ENCODE results near the gene C1orf226.
"Not testable (repeated sequence)": the region's sequence is repeated elsewhere in the genome, so short reads cannot be mapped to it uniquely, and the experiment has no call there.

The C1orf226 gene

DNA sequence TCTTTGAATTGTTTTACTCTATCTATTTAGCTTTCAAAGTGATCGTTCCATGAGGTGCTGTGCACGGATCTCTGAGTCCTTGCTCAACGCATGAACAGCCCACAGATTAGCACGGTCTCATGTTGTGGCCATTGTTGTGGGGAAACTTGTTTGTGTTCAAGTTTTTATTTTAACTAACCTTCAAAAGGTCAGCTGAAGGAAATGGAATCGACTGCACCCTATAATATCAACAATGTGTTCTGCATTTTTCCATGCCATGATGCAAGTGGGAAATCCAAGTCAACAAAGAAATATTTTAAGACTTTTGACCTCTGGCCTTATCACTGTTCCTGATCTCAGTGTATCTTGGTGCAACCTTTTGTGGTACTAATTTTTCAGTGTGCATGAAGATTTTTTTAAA is 24.3 kb downstream of the C1orf226 start:
- DNase-seq (ENCODE audit: low read depth) = no peak

DNA sequence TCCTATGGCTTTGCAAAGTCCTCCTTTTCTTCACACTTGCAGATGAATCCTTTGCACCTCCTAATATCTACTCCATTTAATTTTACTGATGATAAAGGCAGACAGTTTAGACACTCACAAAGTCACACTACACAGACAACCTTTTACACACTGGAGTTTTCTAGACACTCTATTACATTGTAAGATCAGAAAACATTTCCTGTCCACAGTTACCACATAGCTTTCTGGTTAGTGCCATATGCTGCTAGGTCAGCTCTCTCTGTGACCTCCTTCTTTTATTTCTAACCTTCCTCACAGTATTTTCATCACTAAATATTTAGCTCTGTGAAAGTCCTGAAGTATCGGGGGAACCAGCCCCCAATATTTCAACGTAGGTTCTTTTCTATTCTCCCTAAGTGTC is 25.3 kb downstream of the C1orf226 start:
- no peak for DNase-seq (ENCODE audit: low read depth)

DNA sequence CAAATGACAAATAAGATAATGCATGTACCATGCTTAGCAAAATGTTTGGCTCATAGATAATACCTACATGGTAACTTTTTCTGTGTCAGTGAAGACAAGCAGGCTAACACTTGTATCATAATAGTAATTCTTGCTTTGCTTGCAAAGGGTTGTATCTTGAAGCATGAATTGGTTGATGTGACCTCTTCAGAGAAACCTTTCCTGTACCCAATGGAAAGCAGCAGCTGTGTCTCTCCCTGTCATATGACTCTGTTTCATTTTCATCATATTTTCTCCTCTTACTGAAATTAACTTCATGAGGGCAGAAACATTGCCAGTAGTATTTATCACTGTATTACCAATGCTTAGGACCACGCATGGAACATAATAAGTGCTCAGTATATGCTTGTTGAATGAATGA is 26.0 kb downstream of the C1orf226 start:
- DNase-seq (ENCODE audit: low read depth) = no peak

DNA sequence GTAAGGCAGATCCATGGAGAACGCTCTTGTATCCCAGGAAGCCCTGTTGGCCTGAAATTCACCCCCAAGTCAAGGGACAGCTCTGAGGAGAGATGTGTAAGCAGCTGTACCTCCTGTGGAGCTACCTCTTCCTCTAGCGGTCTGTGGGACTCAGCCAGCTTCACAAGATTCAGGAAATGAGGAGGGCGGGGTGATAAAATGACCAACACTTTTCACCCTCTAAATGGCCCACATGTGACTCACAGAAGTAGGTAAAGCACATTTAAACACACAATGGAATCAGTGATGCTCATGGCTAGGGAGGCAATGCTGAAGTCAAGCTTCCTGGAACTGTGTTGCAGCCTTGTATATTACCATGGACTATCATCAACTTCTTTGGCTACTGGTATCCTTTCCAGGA is 30.5 kb downstream of the C1orf226 start, which contains the start of gene SH2D1B:
SH2D1B (minus strand) TSS at position 135 of the 400 bp plus-strand sequence; CDS start at position 15, 120 bp downstream.
- DNase-seq (ENCODE audit: low read depth) = no peak

DNA sequence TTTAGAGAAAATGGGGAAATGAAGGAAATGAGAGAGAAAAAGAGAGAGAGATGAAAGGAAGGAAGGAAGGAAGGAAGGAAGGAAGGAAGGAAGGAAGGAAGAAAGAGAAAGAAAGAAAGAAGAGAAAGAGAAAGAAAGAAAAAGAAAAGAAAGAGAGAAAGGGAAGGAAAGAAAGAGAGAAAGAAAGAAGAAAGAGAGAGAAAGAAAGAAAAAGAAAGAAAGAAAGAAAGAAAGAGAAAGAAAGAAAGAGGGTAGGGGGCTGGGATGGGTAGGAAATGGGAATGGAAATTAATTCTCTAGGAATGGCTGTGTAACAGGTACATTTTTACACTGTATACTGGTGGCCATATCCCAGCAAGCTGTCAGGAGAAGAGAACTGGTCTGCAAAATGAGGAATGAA is 34.7 kb downstream of the C1orf226 start:
- no peak for DNase-seq (ENCODE audit: low read depth)

DNA sequence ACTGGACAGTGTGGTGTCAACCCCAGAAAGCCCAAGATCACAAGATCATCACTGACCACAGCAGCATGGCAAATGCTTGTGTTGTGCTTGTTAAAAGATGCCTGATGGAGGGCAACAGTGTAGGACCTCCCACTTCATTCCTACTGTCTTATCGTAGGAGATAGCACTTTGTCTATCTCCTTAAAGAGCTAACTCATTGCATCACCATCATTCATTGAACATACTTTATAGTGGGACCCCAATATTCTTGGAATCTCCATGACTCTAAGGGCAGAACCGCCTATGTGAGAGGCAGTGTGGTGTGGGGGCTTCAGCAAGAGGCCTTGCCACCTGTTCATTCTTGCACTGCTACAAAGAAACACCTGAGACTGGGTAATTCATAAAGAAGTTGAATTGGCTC is 35.4 kb downstream of the C1orf226 start:
- no peak for DNase-seq (ENCODE audit: low read depth)

DNA sequence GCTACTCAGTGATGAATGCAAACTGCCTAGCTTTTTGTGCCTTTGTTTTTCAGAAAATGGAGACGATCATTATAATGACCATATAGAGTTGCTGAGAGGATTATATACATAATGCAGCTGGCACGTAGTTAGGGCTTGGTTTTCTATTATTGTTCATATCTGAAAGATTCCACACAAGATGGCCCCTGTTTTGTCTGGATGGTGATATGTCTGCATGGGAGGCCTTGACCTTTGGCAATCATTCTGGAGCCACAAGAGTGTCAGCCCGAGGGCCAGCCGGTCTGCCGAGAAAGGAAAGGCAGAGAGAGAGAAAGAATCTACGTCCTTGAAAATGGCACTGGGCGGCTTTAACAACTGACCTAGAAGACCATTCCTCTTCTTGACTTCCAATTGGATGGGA is 36.1 kb downstream of the C1orf226 start:
- no peak for DNase-seq (ENCODE audit: low read depth)

DNA sequence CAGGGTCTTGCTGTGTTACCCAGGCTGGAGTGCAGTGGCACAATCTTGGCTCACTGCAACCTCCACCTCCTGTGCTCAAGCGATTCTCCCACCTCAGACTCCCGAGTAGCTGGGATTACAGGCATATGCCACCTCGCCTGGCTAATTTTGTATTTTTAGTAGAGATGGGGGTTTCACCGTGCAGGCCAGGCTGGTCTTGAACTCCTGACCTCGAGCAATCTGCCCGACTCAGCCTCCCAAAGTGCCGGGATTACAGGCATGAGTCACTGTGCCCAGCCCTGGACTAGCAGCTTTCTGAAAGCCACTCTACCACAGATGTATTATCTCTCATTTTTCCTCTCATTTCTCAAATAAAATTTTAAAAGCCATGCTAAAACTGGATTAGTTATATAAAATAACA is 37.1 kb downstream of the C1orf226 start:
- DNase-seq (ENCODE audit: low read depth) = not testable (repeated sequence)

DNA sequence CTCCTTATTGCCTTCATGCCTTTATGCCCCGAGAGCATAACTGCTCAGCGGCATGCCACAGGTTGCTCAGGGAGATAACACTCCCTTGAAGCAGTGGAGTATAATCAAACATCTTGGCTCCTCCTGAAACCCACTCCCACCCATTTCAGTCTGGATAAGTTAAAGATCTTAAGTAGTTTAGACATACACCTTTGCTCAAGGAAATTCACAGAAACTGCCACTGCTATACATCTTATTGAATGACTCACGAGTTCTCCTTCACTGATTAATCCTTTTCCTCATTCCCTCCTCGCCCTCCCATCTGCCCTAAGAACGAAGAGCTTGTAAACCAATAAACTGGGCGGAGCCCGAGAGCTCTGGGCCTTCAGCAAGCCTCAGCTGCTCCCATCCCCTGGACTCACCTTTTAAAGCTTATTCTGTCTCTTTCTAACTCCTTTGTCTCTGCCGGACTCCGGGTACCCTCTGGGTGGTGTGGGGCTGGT is 38.0 kb downstream of the C1orf226 start:
- DNase-seq (ENCODE audit: low read depth) = not testable (repeated sequence)

DNA sequence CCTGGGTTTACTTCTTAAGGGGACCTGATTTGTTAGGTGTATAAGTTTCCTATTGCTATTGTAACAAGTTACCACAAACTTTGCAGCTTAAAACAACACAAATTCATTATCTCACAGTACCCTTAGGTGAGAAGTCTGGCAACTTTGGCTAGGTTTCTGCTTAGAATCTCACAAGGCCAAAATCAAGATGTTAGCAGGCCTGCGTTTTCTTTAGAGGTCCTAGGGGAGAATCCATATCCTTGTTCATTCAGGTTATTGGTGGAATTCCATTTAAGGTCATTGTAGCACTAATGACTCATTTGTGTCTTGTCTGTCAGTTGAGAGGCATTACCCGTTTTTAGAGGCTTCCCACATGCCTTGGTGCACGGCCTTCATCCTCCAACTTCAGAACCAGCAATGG is 38.6 kb downstream of the C1orf226 start:
- DNase-seq (ENCODE audit: low read depth) = no peak

DNA sequence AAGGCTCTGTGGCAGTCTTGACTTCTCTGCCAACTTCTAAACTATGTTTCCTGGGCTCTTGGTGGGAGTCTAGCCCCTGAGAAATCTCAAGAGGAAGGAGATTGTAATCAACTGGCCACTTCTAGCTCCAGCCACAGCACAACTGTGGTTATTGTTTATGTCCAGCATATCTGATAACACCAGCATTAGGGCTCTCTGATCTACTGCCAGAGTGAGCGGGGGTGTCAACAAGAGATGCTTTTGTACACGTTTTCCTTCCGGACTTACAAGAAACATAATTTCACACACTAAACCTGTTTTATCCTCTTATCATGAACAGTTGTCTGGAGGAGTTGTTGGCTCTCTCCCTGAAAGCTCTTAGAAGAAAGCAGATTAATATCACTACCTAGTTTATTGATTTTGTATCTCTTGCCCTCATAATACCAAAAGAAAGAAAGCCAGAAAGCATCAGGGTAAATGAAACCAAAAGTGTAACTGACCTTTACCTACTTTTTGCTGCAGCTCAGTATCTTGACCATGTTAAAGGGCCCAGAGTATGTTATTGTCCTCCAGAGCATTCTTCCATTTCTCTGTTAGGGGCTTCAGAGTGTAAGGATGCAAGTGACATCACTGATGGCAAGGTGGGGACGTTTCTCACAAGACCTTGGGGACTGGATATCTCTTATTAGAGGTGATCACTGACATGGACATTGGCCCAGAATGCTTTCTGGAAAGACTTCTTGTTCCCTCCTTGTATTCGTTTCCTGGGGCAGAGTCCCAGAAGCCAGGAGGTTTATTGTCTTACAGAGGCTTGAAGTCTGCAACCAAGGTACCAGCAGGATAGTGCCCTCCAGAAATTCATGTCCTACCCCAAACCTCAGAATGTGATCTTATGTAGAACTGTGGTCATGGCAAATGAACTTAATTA is 40.0 kb downstream of the C1orf226 start:
- no peak for DNase-seq (ENCODE audit: low read depth)

DNA sequence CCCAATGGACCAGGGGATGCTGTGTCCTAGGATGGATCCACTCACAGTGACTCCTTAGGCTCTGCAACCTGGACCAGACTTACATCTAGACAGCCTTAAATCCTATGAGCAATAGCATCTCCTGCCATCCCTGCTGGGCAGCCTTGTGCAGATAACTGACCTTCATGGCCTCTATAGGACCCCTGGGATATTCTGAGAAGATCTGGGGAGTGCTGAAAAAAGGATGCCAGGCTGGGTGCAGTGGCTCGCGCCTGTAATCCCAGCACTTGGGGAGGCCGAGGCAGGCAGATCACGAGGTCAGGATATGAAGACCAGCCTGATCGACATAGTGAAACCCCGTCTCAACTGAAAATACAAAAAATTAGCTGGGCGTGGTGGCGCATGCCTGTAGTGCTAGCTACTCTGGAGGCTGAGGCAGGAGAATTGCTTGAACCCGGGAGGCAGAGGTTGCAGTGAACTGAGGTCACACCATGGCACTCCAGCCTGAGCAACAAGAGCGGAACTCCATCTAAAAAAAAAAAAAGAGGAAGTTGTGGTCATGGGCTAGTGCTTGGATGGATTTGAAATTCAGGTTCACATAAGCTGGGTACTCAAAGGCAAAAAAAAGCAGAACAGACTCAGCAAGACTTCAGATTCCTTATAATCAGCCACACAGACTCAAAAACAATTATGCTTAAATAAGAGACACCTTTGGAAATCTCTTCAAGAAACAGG is 41.3 kb downstream of the C1orf226 start:
- DNase-seq (ENCODE audit: low read depth) = no peak

DNA sequence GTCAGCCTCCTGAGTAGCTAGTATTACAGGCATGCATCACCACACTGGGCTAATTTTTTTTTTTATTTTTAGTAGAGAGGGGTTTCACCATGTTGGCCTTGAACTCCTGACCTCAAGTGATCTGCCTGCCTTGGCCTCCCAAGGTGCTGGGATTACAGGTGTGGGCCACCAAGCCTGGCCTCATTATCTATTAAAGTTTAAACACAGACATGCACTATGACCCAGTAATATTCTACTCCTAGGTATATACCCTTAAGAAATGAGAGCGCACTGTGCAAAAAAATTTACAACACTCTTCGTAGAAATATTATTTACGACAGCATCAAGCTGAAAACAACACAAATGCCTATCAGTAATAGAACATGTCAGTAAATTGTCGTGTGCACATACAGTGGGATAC is 49.1 kb downstream of the C1orf226 start:
- no peak for DNase-seq (ENCODE audit: low read depth)

DNA sequence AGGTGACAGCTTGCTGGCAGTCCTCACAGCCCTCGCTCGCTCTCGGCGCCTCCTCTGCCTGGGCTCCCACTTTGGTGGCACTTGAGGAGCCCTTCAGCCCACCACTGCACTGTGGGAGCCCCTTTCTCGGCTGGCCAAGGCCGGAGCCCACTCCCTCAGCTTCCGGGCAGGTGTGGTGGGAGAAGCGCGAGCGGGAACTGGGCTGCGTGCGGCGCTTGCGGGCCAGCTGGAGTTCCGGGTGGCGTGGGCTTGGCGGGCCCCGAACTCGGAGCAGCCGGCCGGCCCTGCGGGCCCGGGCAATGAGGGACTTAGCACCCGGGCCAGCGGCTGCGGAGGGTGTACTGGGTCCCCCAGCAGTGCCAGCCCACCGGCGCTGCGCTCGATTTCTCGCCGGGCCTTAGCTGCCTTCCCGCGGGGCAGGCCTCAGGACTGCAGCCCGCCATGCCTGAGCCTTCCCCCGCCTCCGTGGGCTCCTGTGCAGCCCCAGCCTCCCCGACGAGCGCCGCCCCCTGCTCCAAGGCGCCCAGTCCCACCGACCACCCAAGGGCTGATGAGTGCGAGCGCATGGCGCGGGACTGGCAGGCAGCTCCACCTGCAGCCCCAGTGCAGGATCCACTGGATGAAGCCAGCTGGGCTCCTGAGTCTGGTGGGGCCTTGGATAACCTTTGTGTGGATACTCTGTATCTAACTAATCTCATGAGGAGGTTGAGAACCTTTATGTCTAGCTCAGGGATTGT is 51.6 kb downstream of the C1orf226 start:
- DNase-seq (ENCODE audit: low read depth) = not testable (repeated sequence)

All from activated T-cell treated with anti-CD3 and anti-CD28 coated beads for 48 hours (primary cell).